Stomach (tissue), 19 donors: Measurements from ENCODE around the gene CLDN11. TPM values are rescaled to one million over a fixed set of nuclear protein-coding genes. Genes with fewer than 3 reads are reported as not detected.

Experiments
- DNase-seq, 2 donors: peaks; one replicate each; pipeline versions ENCODE4 v3.0.0 to v3.0.0-alpha.2; 2013 to 2019
- H3K27ac ChIP-seq, 5 donors: fragments of 200-600 bp in 4 of 5; sonication (generic) in 4 of 5; one replicate each; pipeline ENCODE4 v1.5.1; 2013 to 2019; ENCODE audit warnings: mild to moderate bottlenecking in 1 of 5, moderate library complexity in 1 of 5
- H3K27me3 ChIP-seq, 3 donors: fragments of 200-600 bp; sonication (generic); one replicate each; pipeline ENCODE4 v1.5.1; 2017 to 2019; ENCODE audit warnings: mixed run types in 1 of 3
- H3K36me3 ChIP-seq, 4 donors: fragments of 200-600 bp; sonication (generic); 1 replicate in 3 of 4; 2 replicates in 1 of 4; pipeline ENCODE4 v1.5.1; 2016 to 2019
- H3K4me1 ChIP-seq, 4 donors: fragments of 200-600 bp; sonication (generic); one replicate each; pipeline ENCODE4 v1.5.1; 2016 to 2019
- H3K4me3 ChIP-seq, 4 donors: fragments of 200-600 bp; sonication (generic) in 3 of 4; one replicate each; pipeline ENCODE4 v1.5.1; 2016 to 2019; ENCODE audit warnings: mild to moderate bottlenecking in 1 of 4
- H3K9me3 ChIP-seq, 4 donors: fragments of 200-600 bp; sonication (generic); one replicate each; pipeline ENCODE4 v1.5.1; 2016 to 2019
- CTCF ChIP-seq, 7 experiments: fragments of 450-650 bp in 4 of 7; fragments of 200-600 bp in 3 of 7; sonication (generic) in 3 of 7; IDR thresholded peaks; one replicate each; pipeline ENCODE4 v1.5.1; 2016 to 2019; ENCODE audit warnings: antibody characterized with exemption in 7 of 7, control low read depth in 2 of 7, mild to moderate bottlenecking in 1 of 7
- EP300 ChIP-seq: sonication (generic); formaldehyde crosslinking; IDR thresholded peaks from one replicate; pipeline ENCODE4 v1.6.1; 2017; ENCODE audit warnings: antibody characterized with exemption
- POLR2A ChIP-seq, 4 donors: fragments of 450-650 bp; IDR thresholded peaks; one replicate each; pipeline ENCODE4 v1.6.1; 2016; ENCODE audit warnings: antibody characterized with exemption in 4 of 4, control low read depth in 2 of 4, mild to moderate bottlenecking in 1 of 4, moderate library complexity in 1 of 4
- POLR2AphosphoS5 ChIP-seq, 3 donors: sonication (generic); formaldehyde crosslinking; IDR thresholded peaks; one replicate each; pipeline ENCODE4 v1.6.1; 2016; ENCODE audit warnings: antibody characterized with exemption in 3 of 3
- WGBS, 5 donors: extraction: QIAGEN DNeasy Blood & Tissue Kit in 3 of 5; methylation state at CpG; one replicate each; pipeline versions ENCODE4 v1.1.5 to v1.1.7; 2013 to 2018; 5-methylcytosine and 5-hydroxymethylcytosine counted together
- intact Hi-C: fragments of 100-400 bp; cut with DNase I; formaldehyde crosslinking; loops from one replicate; pipeline ENCODE4 v1.15.1; 2023; ENCODE audit warnings: low total_unique reads
- long read RNA-seq, 10 donors: transcript quantifications; one replicate each; lab custom pipeline, GENCODE V29; 2026
- polyA plus RNA-seq, 3 donors: library from polyadenylated mRNA; stranded (reverse); fragments of 200-250 nt; gene quantifications; one replicate each; pipeline ENCODE4 v1.2.3, GENCODE V29; 2013
- total RNA-seq, 5 donors: library from RNA; depleted of rRNA; stranded (reverse); fragments of >200 nt; gene quantifications; one replicate each; pipeline versions ENCODE4 v1.1.0 to v1.2.3, GENCODE V29; 2014 to 2016
- donor health status: healthy with polysubstance abuse.
- donor health status: Bipolar disorder and iron deficiency.
- donor health status: healthy.

Gene CLDN11
- total RNA-seq (10 to 100 TPM in 2 of 5 donors, 1 to 10 TPM in 1, not detected in 2; 7.0 to 13.0 (median 11.9) TPM), polyA plus RNA-seq (1 to 10 TPM in 2 of 3 donors, under 1 TPM in 1; 1.00 to 1.7 (median 1.3) TPM)
- long read RNA-seq, donor 1, partial matches to known transcripts, result 0 of 2 reads
- long read RNA-seq, donor 1, other reads (novel, unspliced or antisense), result 0 of 2 reads
- long read RNA-seq, donor 2, result 0 reads
- long read RNA-seq, donor 3, partial matches to known transcripts, result 0 of 2 reads
- long read RNA-seq, donor 3, other reads (novel, unspliced or antisense), result 0 of 2 reads
- long read RNA-seq, donor 4, result 0 reads
- long read RNA-seq, donor 5, transcript CLDN11-201 (3 exons, 2,169 nt), result major isoform, 6 of 7 reads
- long read RNA-seq, donor 5, partial matches to known transcripts, result 0 of 7 reads
- long read RNA-seq, donor 5, other reads (novel, unspliced or antisense), result 0 of 7 reads
- long read RNA-seq, donor 6, result 0 reads
- long read RNA-seq, donor 7, partial matches to known transcripts, result 0 of 6 reads
- long read RNA-seq, donor 7, other reads (novel, unspliced or antisense), result 0 of 6 reads
- long read RNA-seq, donor 8, partial matches to known transcripts, result 0 of 2 reads
- long read RNA-seq, donor 8, other reads (novel, unspliced or antisense), result 0 of 2 reads
- long read RNA-seq, donor 9, partial matches to known transcripts, result 0 of 3 reads
- long read RNA-seq, donor 9, other reads (novel, unspliced or antisense), result 0 of 3 reads
- long read RNA-seq, donor 10, result 0 reads

GRCh38 chr3:170418422-170419398, at the start of gene CLDN11:
TSS of gene CLDN11 (plus strand) at chr3:170418868. CDS start at chr3:170419067, 199 bp downstream.
- TF ChIP-seq EP300 (no peak), CTCF (IDR thresholded peaks at IDR 0.05) (peak in 1 of 7 experiments; percentile 5)
- peak in 1 of 2 donors; percentile 78 for DNase-seq
- Histone ChIP-seq H3K4me3 (peak within 1 kb of the TSS; percentile 45 to 67 (median 53)), H3K27me3 (peaks cover 0 to 45% (median 30%) of the 10 kb centered on the region in 3 donors), H3K36me3 (no peaks in the 10 kb centered on the region), H3K4me1 (peaks cover 25 to 27% (median 26%) of the 10 kb centered on the region in 4 donors), H3K9me3 (no peaks in the 10 kb centered on the region), H3K27ac (peak within 1 kb of the TSS; percentile 19 to 73 (median 56))
- WGBS, 5 donors, result 4 to 13% (median 6%) methylated on average over 43 to 79 of the region's 79 CpGs
- intact Hi-C loops, result loop anchor here (10.0 kb wide), 2 partner anchors 104 to 276 kb away; no protein-coding TSS in a partner anchor

- TF ChIP-seq CTCF (IDR thresholded peaks at IDR 0.05) (peak in 1 of 7 experiments; percentile 25), POLR2A (IDR thresholded peaks at IDR 0.05) (no peak)
- Histone ChIP-seq H3K27me3 (no peaks in the 10 kb centered on the region), H3K4me3 (no peak overlapping the region), H3K4me1 (peaks cover 0 to 79% (median 27%) of the 10 kb centered on the region in 4 donors), H3K9me3 (no peaks in the 10 kb centered on the region), H3K27ac (no peak overlapping the region), H3K36me3 (peaks cover 0 to 17% (median 9%) of the 10 kb centered on the region in 4 donors)
- intact Hi-C loops, result no loop called here
- WGBS, 5 donors, result 79 to 85% (median 80%) methylated on average over 2 of the region's 2 CpGs
- DNase-seq, result no peak
Observed at GRCh38 chr3:170368921-170369320, 49.7 kb upstream of the CLDN11 start.

- H3K27me3 ChIP-seq, result no peaks in the 10 kb centered on the region
- intact Hi-C loops, result no loop called here
- WGBS, 5 donors, result 49 to 72% (median 50%) methylated on average over 2 of the region's 2 CpGs
- peaks cover 0 to 22% (median 6%) of the 10 kb centered on the region in 4 donors for H3K36me3 ChIP-seq
- H3K4me3 ChIP-seq, result no peak overlapping the region
- H3K9me3 ChIP-seq, result no peaks in the 10 kb centered on the region
- no peak for TF ChIP-seq POLR2AphosphoS5 (IDR thresholded peaks at IDR 0.05)
- no peak for TF ChIP-seq EP300
- TF ChIP-seq POLR2A (IDR thresholded peaks at IDR 0.05), result no peak
- TF ChIP-seq CTCF (IDR thresholded peaks at IDR 0.05), result no peak
- no peak for DNase-seq
- no peak overlapping the region for H3K27ac ChIP-seq
- peaks cover 0 to 74% (median 29%) of the 10 kb centered on the region in 4 donors for H3K4me1 ChIP-seq
Observed at GRCh38 chr3:170372190-170372879, 46.3 kb upstream of the CLDN11 start.
